Hippocampal formation (tissue), 2 donors: ENCODE results near the gene ANAPC10.
"Not testable (repeated sequence)": the region's sequence is repeated elsewhere in the genome, so short reads cannot be mapped to it uniquely, and the experiment has no call there.

Experiments used
- DNase-seq, 2 donors: peaks; one replicate each; lab custom pipeline; 2025; lab: John Stamatoyannopoulos, UW

Gene ANAPC10

GRCh38 chr4:145010315-145010714 is 87.7 kb downstream of the ANAPC10 start:
- DNase-seq, result not testable (repeated sequence)

GRCh38 chr4:145003675-145004074 is 94.3 kb downstream of the ANAPC10 start:
- no peak for DNase-seq

GRCh38 chr4:145001635-145002034 is 96.4 kb downstream of the ANAPC10 start:
- no peak for DNase-seq

- not testable (repeated sequence) for DNase-seq
Measured at GRCh38 chr4:145000656-145001055, 97.3 kb downstream of the ANAPC10 start.

GRCh38 chr4:144989306-144989705 is 108.7 kb downstream of the ANAPC10 start:
- DNase-seq, result no peak

GRCh38 chr4:144985531-144985930 is 112.5 kb downstream of the ANAPC10 start:
- no peak for DNase-seq

GRCh38 chr4:144985014-144985413 is 113.0 kb downstream of the ANAPC10 start:
- DNase-seq, result no peak

- no peak for DNase-seq
Measured at GRCh38 chr4:144984241-144984640, 113.8 kb downstream of the ANAPC10 start.

GRCh38 chr4:144975718-144976117 is 122.3 kb downstream of the ANAPC10 start:
- DNase-seq, result no peak

GRCh38 chr4:144970597-144970996 is 127.4 kb downstream of the ANAPC10 start:
- DNase-seq, result no peak

GRCh38 chr4:144969821-144970220 is 128.2 kb downstream of the ANAPC10 start:
- no peak for DNase-seq

GRCh38 chr4:144968606-144969005 is 129.4 kb downstream of the ANAPC10 start:
- no peak for DNase-seq

GRCh38 chr4:144967161-144967560 is 130.8 kb downstream of the ANAPC10 start:
- no peak for DNase-seq

GRCh38 chr4:144962300-144962699 is 135.7 kb downstream of the ANAPC10 start:
- DNase-seq, result no peak

GRCh38 chr4:144955104-144955503 is 142.9 kb downstream of the ANAPC10 start:
- no peak for DNase-seq

GRCh38 chr4:144954230-144954629 is 143.8 kb downstream of the ANAPC10 start:
- DNase-seq, result no peak

GRCh38 chr4:144948421-144948820 is 149.6 kb downstream of the ANAPC10 start:
- DNase-seq, result no peak

GRCh38 chr4:144948009-144948408 is 150.0 kb downstream of the ANAPC10 start:
- no peak for DNase-seq
